GM12892 (cell line): ENCODE results near the gene PEMT.

Experiments
- POLR2A ChIP-seq: IDR thresholded peaks from 2 replicates; pipeline ENCODE4 v1.6.1; 2011; ENCODE audit warnings: low read depth, low read length, control low read depth
- POLR2AphosphoS5 ChIP-seq: IDR thresholded peaks from 2 replicates; pipeline ENCODE4 v1.6.1; 2011; ENCODE audit warnings: low read depth, low read length, control low read depth

DNA sequence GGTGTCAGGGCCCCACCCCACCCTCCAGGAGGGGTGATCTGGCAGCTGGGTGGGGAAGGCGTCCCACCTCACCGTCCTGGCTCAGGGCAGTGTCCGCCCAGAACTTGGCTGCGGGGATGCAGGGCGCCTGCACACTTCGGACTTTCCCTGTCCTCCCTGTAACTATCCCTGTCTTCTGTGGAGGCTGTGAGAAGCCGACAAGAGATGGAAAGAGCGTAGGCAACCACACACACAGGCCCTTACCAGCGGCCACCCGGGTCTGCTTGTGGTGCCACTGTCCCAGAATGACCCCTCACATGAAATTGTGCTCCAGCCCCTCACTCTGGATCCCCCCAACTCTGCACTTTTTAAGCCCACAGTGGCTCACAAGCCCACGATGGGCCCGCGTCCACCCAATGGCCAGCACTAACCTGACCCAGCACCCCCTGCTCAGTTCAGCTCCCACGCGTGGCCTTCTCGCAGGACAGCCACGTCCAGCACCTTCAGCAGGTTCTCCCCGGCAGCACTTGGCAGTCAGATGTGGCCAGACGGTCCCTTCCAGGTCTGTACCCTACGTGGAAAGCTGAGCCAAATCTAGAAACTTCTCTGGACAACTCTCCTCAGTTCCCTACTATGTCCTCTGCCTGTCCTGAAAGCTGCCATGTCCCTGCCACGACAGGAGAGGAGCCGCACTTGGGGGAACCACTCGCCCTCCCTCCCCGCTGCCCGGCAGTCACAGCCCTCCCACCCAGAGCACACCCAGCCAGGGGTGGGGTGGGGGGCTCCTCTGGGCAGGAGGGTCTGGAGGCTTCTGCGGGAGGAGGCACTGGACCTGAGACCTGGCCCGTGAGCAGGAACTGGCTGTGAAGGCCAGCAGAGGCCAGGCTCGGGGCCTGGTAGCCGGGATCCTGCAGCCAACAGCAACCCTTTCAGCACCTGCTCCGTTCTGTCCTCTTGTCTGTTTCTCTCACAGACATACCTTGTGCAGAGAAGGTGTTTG lies 38.0 kb downstream of the PEMT start:
- TF ChIP-seq POLR2AphosphoS5 (no peak), POLR2A (no peak)
